Mammary epithelial cell (primary cell): Measurements from ENCODE around the gene PRRT1B.

ENCODE experiments used
- EZH2 ChIP-seq: IDR thresholded peaks from 2 replicates; pipeline ENCODE4 v1.6.1; 2012; ENCODE audit warnings: low read length, inconsistent platforms, borderline replicate concordance
- TF ChIP-seq, protein P1 (sequence below), 2 donors: IDR thresholded peaks in 1 of 2; conservative IDR thresholded peaks in 1 of 2; 2 replicates each; pipeline ENCODE4 v1.5.1; 2011 to 2012; ENCODE audit warnings: inconsistent platforms in 2 of 2, low read length in 2 of 2, mild to moderate bottlenecking in 2 of 2, control low read depth in 1 of 2, low read depth in 1 of 2; ENCODE audit not compliant: insufficient read depth in 1 of 2; ENCODE audit errors: extremely low read depth in 1 of 2

DNA sequence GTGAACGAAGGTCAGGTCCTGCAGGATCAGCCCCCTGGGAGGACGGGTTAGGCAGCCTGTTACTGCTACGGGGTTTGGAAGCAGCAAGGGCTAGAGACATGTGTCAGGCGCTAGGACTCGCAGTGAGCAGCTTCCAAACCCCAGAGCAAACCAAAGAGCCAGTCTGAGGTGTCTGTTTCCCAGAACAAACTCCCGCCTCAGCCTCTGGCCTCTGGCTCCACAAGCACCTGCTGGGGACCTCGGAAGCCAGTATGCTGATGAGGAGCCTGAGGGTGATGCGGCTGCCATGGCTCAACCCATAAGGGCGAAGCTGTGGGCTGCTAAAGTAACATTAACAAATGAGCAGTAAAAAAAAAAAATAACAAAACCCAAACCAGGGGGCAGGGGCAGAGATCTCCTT is 35.0 kb downstream of the PRRT1B start:
- TF ChIP-seq, protein P1, sequence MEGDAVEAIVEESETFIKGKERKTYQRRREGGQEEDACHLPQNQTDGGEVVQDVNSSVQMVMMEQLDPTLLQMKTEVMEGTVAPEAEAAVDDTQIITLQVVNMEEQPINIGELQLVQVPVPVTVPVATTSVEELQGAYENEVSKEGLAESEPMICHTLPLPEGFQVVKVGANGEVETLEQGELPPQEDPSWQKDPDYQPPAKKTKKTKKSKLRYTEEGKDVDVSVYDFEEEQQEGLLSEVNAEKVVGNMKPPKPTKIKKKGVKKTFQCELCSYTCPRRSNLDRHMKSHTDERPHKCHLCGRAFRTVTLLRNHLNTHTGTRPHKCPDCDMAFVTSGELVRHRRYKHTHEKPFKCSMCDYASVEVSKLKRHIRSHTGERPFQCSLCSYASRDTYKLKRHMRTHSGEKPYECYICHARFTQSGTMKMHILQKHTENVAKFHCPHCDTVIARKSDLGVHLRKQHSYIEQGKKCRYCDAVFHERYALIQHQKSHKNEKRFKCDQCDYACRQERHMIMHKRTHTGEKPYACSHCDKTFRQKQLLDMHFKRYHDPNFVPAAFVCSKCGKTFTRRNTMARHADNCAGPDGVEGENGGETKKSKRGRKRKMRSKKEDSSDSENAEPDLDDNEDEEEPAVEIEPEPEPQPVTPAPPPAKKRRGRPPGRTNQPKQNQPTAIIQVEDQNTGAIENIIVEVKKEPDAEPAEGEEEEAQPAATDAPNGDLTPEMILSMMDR (conservative IDR thresholded peaks at IDR 0.05 in 1 of 2, IDR thresholded peaks at IDR 0.05 in 1 of 2; ENCODE audit: extremely low read depth in 1 of 2, insufficient read depth in 1 of 2, low read depth in 1 of 2, low read length in 2 of 2): no peak
- no peak for TF ChIP-seq EZH2
